Measurements from ENCODE around the gene SFPQ. TPM values are rescaled to one million over a fixed set of nuclear protein-coding genes. Genes with fewer than 3 reads are reported as not detected.

Gene SFPQ
- total and polyA plus RNA-seq, 2 donors from 2014 or later = 140 to 248 TPM

DNA sequence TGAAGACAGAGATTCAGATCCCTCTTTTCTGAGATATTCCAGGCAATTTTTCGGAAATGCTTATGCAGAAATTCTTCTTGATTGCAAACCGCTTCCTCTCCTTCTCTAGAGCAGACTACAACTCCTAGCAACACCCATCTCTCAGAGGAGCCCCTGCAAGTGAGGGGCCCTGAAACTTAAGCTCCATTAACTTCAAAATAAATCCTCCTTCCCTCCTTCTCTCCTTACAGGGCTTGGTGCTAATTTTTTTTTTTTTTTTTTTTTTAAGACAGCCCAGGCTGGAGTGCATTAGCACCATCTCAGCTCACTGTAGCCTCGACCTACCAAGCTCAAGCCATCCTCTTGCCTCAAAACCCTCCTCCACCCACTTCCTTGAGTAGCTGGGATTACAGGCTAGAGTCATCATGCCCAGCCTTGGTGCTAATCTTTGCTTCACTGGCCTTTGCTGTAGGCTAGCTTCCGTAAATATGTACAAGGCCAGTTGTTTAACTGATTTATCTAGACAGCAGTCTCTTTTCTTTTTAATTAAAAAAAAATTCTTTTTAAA lies 30.2 kb upstream of the SFPQ start:
- intact Hi-C loops (cut with DNase I) = no loop called here
- DNase-seq (peak in 2 of 5 donors; percentile 27 to 53), FAIRE-seq (no peak)
- Histone ChIP-seq H3K27ac (ENCODE audit: low read depth in 2 of 2, low read length in 2 of 2) (no peak overlapping the region), H3K4me3 (ENCODE audit: low read length in 3 of 3) (no peak overlapping the region), H3K9me3 (ENCODE audit: control insufficient read depth in 2 of 3, insufficient read depth in 1 of 3, low read length in 3 of 3) (no peaks in the 10 kb centered on the region), H3K4me1 (ENCODE audit: control insufficient read depth in 2 of 3, insufficient read depth in 2 of 3, low read depth in 1 of 3, low read length in 3 of 3) (no peaks in the 10 kb centered on the region), H3K36me3 (ENCODE audit: control insufficient read depth in 2 of 3, insufficient read depth in 3 of 3, low read length in 3 of 3) (no peaks in the 10 kb centered on the region), H3K27me3 (ENCODE audit: control insufficient read depth, insufficient read depth, low read length) (no peaks in the 10 kb centered on the region), H3K9ac (ENCODE audit: low read length in 3 of 3) (no peak overlapping the region)
- TF ChIP-seq, protein P1, sequence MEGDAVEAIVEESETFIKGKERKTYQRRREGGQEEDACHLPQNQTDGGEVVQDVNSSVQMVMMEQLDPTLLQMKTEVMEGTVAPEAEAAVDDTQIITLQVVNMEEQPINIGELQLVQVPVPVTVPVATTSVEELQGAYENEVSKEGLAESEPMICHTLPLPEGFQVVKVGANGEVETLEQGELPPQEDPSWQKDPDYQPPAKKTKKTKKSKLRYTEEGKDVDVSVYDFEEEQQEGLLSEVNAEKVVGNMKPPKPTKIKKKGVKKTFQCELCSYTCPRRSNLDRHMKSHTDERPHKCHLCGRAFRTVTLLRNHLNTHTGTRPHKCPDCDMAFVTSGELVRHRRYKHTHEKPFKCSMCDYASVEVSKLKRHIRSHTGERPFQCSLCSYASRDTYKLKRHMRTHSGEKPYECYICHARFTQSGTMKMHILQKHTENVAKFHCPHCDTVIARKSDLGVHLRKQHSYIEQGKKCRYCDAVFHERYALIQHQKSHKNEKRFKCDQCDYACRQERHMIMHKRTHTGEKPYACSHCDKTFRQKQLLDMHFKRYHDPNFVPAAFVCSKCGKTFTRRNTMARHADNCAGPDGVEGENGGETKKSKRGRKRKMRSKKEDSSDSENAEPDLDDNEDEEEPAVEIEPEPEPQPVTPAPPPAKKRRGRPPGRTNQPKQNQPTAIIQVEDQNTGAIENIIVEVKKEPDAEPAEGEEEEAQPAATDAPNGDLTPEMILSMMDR (IDR thresholded peaks at IDR 0.05; ENCODE audit: borderline replicate concordance, extremely low read depth, insufficient read depth) = no peak

DNA sequence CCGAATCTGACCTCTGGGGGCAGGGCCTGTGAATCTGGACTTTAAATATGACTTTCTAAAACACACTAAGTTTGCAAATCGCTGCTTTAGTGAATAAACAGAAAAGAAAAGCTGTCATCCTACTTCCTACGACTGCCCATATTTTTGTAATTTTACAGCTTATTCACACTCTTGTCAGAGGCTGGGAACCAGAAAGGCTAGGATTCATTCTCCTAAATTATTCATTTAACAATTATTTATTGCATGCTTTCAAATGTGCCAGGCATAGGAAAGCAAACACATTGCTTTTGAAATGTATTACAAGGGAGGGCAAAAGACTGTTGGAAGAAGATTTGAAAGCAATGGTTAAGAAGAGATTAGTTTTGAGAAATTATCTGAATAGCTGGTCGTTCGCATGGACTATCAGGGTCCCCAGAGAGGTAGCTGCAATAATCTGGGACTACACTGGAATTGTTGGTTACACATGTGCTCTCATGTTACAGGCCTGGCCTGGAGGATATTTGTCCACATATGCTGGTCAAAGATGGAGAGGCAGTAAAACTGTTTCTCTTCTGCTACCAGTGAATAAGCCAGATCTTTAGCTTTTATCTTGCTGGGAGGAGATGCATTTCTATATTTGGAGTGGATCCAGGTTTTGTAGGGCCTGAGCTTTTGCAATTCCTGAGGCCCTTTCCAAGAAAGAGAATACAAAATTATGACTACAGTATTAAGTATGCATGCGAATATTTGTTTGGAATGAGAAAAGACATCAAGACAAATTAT lies 29.6 kb upstream of the SFPQ start:
- no peaks in the 10 kb centered on the region for H3K27me3 ChIP-seq (ENCODE audit: control insufficient read depth, insufficient read depth, low read length)
- H3K4me3 ChIP-seq (ENCODE audit: low read length in 3 of 3) = no peak overlapping the region
- no peaks in the 10 kb centered on the region for H3K36me3 ChIP-seq (ENCODE audit: control insufficient read depth in 2 of 3, insufficient read depth in 3 of 3, low read length in 3 of 3)
- intact Hi-C loops (cut with DNase I) = no loop called here
- no peak overlapping the region for H3K9ac ChIP-seq (ENCODE audit: low read length in 3 of 3)
- H3K27ac ChIP-seq (ENCODE audit: low read depth in 2 of 2, low read length in 2 of 2) = no peak overlapping the region
- FAIRE-seq = no peak
- H3K9me3 ChIP-seq (ENCODE audit: control insufficient read depth in 2 of 3, insufficient read depth in 1 of 3, low read length in 3 of 3) = no peaks in the 10 kb centered on the region
- TF ChIP-seq, protein P1 (IDR thresholded peaks at IDR 0.05; ENCODE audit: borderline replicate concordance, extremely low read depth, insufficient read depth) = no peak
- peak in 2 of 5 donors; percentile 42 to 53 for DNase-seq
- no peaks in the 10 kb centered on the region for H3K4me1 ChIP-seq (ENCODE audit: control insufficient read depth in 2 of 3, insufficient read depth in 2 of 3, low read depth in 1 of 3, low read length in 3 of 3)

DNA sequence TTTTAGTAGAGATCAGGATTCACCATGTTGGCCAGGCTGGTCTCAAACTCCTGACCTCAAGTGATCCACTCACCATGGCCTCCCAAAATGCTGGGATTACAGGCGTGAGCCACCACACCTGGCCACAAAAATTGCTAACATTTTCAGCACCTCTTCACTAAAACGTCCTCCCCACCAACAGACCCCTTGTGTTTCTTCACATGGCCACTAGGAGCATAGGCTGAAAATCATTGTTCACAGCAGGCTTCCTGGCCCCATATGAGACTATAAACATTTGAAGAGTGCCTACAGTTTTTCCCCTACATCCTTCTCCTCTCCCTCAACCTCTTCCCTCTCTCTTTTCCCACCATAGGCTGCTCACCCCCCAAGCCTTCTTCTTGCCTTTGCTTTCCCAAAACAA lies 28.0 kb upstream of the SFPQ start:
- Histone ChIP-seq H3K27me3 (ENCODE audit: control insufficient read depth, insufficient read depth, low read length) (no peaks in the 10 kb centered on the region), H3K9me3 (ENCODE audit: control insufficient read depth in 2 of 3, insufficient read depth in 1 of 3, low read length in 3 of 3) (no peaks in the 10 kb centered on the region), H3K36me3 (ENCODE audit: control insufficient read depth in 2 of 3, insufficient read depth in 3 of 3, low read length in 3 of 3) (no peaks in the 10 kb centered on the region), H3K27ac (ENCODE audit: low read depth in 2 of 2, low read length in 2 of 2) (no peak overlapping the region), H3K4me1 (ENCODE audit: control insufficient read depth in 2 of 3, insufficient read depth in 2 of 3, low read depth in 1 of 3, low read length in 3 of 3) (no peaks in the 10 kb centered on the region), H3K4me3 (ENCODE audit: low read length in 3 of 3) (no peak overlapping the region), H3K9ac (ENCODE audit: low read length in 3 of 3) (no peak overlapping the region)
- DNase-seq (no peak), FAIRE-seq (no peak)
- TF ChIP-seq, protein P1 (IDR thresholded peaks at IDR 0.05; ENCODE audit: borderline replicate concordance, extremely low read depth, insufficient read depth) = peak; percentile 35
- intact Hi-C loops (cut with DNase I) = no loop called here
